K562 (cell line): ENCODE results near the gene NPM3. TPM values are rescaled to one million over a fixed set of nuclear protein-coding genes. Genes with fewer than 3 reads are reported as not detected.

Experiments
- DDX20 ChIP-seq: fragments of 450-650 bp; IDR thresholded peaks from 2 replicates; pipeline ENCODE4 v1.6.1; 2016; ENCODE audit warnings: missing genetic modification characterization, low read depth, mild to moderate bottlenecking, missing compliant biosample characterization, moderate library complexity
- DPF2 ChIP-seq: fragments of 450-650 bp; IDR thresholded peaks from 2 replicates; pipeline ENCODE4 v1.6.1; 2016
- GATA2 ChIP-seq: sonication (generic); formaldehyde crosslinking; IDR thresholded peaks from 2 replicates; pipeline ENCODE4 v1.4.0; 2020; ENCODE audit warnings: mild to moderate bottlenecking, missing genetic modification reagents
- KDM1A ChIP-seq, 2 experiments: fragments of 450-650 bp; IDR thresholded peaks; 2 replicates each; pipeline ENCODE4 v1.6.1; 2016; ENCODE audit warnings: mild to moderate bottlenecking in 2 of 2
- KDM5B ChIP-seq: fragments of 200-600 bp; sonication (generic); IDR thresholded peaks from 2 replicates; pipeline ENCODE4 v1.6.1; 2012; ENCODE audit warnings: low read depth, mild to moderate bottlenecking, moderate library complexity, low read length, control low read depth, inconsistent platforms; ENCODE audit not compliant: insufficient replicate concordance
- KLF10 ChIP-seq: fragments of 250-450 bp; sonication (Bioruptor Pico); IDR thresholded peaks from 2 replicates; pipeline ENCODE4 v1.6.1; 2021; ENCODE audit warnings: matching md5 sums
- LCOR ChIP-seq: sonication (generic); formaldehyde crosslinking; IDR thresholded peaks from 2 replicates; pipeline ENCODE4 v1.8.0; 2022; ENCODE audit warnings: mild to moderate bottlenecking, missing genetic modification reagents
- NR2C2 ChIP-seq, 2 experiments: fragments of 200-800 bp in 1 of 2; sonication (Bioruptor generic) in 1 of 2; sonication (generic) in 1 of 2; formaldehyde crosslinking in 1 of 2; IDR thresholded peaks; 2 replicates each; pipeline versions ENCODE4 v1.6.1 to v1.8.0; 2016 to 2022; ENCODE audit warnings: mild to moderate bottlenecking in 1 of 2, missing compliant biosample characterization in 1 of 2, missing genetic modification characterization in 1 of 2, missing genetic modification reagents in 1 of 2
- OTX1 ChIP-seq: fragments of 450-650 bp; formaldehyde crosslinking; IDR thresholded peaks from 2 replicates; pipeline ENCODE4 v1.4.0; 2022; ENCODE audit warnings: mild to moderate bottlenecking
- PHB ChIP-seq: fragments of 250-450 bp; sonication (Bioruptor Pico); IDR thresholded peaks from 2 replicates; pipeline ENCODE4 v1.5.0; 2021
- POLR2G ChIP-seq: fragments of 200-400 bp; formaldehyde crosslinking; IDR thresholded peaks from 2 replicates; pipeline ENCODE4 v1.6.1; 2017; ENCODE audit warnings: low read depth, mild to moderate bottlenecking, antibody characterized with exemption, low read length, moderate library complexity
- RBM25 ChIP-seq: fragments of 200-400 bp; formaldehyde crosslinking; IDR thresholded peaks from 2 replicates; pipeline ENCODE4 v1.6.1; 2018; ENCODE audit warnings: low read length, low read depth, moderate library complexity; ENCODE audit not compliant: severe bottlenecking
- RCOR1 ChIP-seq, 2 experiments: IDR thresholded peaks; 2 replicates each; pipeline ENCODE4 v1.6.1; 2012; ENCODE audit warnings: low read depth in 2 of 2, low read length in 2 of 2, borderline replicate concordance in 1 of 2, improper control_type of control experiment in 1 of 2
- SNIP1 ChIP-seq: fragments of 450-650 bp; IDR thresholded peaks from 2 replicates; pipeline ENCODE4 v1.7.1; 2017; ENCODE audit warnings: low read depth, mild to moderate bottlenecking
- TEAD2 ChIP-seq: fragments of 450-650 bp; IDR thresholded peaks from 2 replicates; pipeline ENCODE4 v1.6.1; 2016; ENCODE audit warnings: missing genetic modification characterization, control low read depth, missing compliant biosample characterization
- ZNF212 ChIP-seq: fragments of 450-650 bp; formaldehyde crosslinking; IDR thresholded peaks from 2 replicates; pipeline ENCODE4 v1.4.0; 2020; ENCODE audit warnings: mild to moderate bottlenecking
- ZNF23 ChIP-seq: fragments of 250-450 bp; sonication (Bioruptor Pico); IDR thresholded peaks from 2 replicates; pipeline ENCODE4 v1.4.0; 2020; ENCODE audit warnings: mild to moderate bottlenecking
- ZNF263 ChIP-seq: sonication (generic); formaldehyde crosslinking; IDR thresholded peaks from 2 replicates; pipeline ENCODE4 v1.8.0; 2022; ENCODE audit warnings: mild to moderate bottlenecking, missing genetic modification reagents, borderline replicate concordance
- ZNF384 ChIP-seq: IDR thresholded peaks from 2 replicates; pipeline ENCODE4 v1.6.1; 2012; ENCODE audit warnings: low read depth, low read length, improper control_type of control experiment
- polyA plus RNA-seq, 8 experiments: library from polyadenylated mRNA; depleted of rRNA in 4 of 8; stranded (reverse) in 5 of 8; unstranded in 3 of 8; fragments of >200 nt; fragmentation: Nextera tagmentation in 2 of 8; fragmentation: Illumina TruSeq in 1 of 8; extraction: Ambion mirVana in 2 of 8; extraction: Trizol in 1 of 8; gene quantifications; 2 replicates each; pipeline versions ENCODE4 v1.2.1 to v1.2.3, GENCODE V29; 2011 to 2014; ENCODE audit warnings: inconsistent platforms in 1 of 8, missing spikeins in 1 of 8
- total RNA-seq, 7 experiments: library from RNA; depleted of rRNA in 6 of 7; stranded (reverse); fragments of >200 nt in 6 of 7; fragmentation: Illumina TruSeq in 2 of 7; extraction: Trizol in 2 of 7; gene quantifications; 2 replicates each; pipeline versions ENCODE4 v1.2.1 to v1.2.3, GENCODE V29; 2011 to 2021; ENCODE audit warnings: low replicate concordance in 1 of 7
- TF ChIP-seq, protein P1 (sequence below): sonication (generic); formaldehyde crosslinking; IDR thresholded peaks from 2 replicates; pipeline ENCODE4 v1.8.0; 2022; ENCODE audit warnings: missing genetic modification reagents, mild to moderate bottlenecking, borderline replicate concordance
- TF ChIP-seq, protein P2 (sequence below): fragments of 450-650 bp; IDR thresholded peaks from 2 replicates; pipeline ENCODE4 v1.6.1; 2016; ENCODE audit warnings: antibody characterized with exemption
- TF ChIP-seq, protein P3 (sequence below): fragments of 450-650 bp; IDR thresholded peaks from 2 replicates; pipeline ENCODE4 v1.6.1; 2018; ENCODE audit not compliant: partially characterized antibody
- TF ChIP-seq, protein P4 (sequence below): IDR thresholded peaks from 2 replicates; pipeline ENCODE4 v1.6.1; 2014; ENCODE audit warnings: antibody characterized with exemption

The NPM3 gene
- total and polyA plus RNA-seq, 9 of the 15 experiments (the other 6 are each of a cell fraction or from before 2014, with no cell fraction given) = 15.2 to 239 (median 114) TPM

DNA sequence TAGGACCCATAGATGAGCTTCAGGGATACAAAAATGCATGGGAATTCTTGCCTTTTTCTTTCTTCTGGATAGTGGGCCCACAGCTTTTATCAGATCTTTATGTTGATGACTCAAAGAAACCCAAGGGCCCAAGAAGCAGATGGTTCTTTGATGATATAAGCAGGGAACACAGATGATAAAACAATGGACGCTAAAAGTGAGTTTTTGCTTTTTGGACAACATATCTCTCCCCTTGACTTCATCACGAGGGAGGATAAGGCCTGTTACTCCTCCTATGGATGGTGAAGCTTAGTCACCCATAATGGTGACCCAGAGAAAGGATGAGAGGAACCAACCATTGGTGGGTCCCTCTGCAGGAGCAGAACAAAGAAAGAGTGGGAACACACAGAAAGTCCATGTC lies 41.5 kb upstream of the NPM3 start (continued):
- TF ChIP-seq SNIP1 = no peak
- no peak for TF ChIP-seq ZNF212
- TF ChIP-seq ZNF384 = no peak
- TF ChIP-seq KDM1A (IDR thresholded peaks at IDR 0.05) = peak; percentile 71 to 79; a peak in 2 of 4 replicates
- TF ChIP-seq NR2C2 (CRISPR knock-in tag; IDR thresholded peaks at IDR 0.05) = no peak
- no peak for TF ChIP-seq NR2C2 (tag; IDR thresholded peaks at IDR 0.05)
- TF ChIP-seq, protein P1, sequence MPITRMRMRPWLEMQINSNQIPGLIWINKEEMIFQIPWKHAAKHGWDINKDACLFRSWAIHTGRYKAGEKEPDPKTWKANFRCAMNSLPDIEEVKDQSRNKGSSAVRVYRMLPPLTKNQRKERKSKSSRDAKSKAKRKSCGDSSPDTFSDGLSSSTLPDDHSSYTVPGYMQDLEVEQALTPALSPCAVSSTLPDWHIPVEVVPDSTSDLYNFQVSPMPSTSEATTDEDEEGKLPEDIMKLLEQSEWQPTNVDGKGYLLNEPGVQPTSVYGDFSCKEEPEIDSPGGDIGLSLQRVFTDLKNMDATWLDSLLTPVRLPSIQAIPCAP = no peak
- peak; percentile 65 for TF ChIP-seq GATA2 (CRISPR knock-in tag)
- TF ChIP-seq, protein P2, sequence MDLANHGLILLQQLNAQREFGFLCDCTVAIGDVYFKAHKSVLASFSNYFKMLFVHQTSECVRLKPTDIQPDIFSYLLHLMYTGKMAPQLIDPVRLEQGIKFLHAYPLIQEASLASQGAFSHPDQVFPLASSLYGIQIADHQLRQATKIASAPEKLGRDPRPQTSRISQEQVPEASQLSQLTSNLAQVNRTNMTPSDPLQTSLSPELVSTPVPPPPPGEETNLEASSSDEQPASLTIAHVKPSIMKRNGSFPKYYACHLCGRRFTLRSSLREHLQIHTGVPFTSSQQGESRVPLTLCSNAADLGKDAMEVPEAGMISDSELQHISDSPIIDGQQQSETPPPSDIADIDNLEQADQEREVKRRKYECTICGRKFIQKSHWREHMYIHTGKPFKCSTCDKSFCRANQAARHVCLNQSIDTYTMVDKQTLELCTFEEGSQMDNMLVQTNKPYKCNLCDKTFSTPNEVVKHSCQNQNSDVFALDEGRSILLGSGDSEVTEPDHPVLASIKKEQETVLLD = 0 out of 2 replicates have a peak, but pooled peaks have one; percentile 13
- no peak for TF ChIP-seq ZNF263 (CRISPR knock-in tag)
- TF ChIP-seq OTX1 = no peak
- TF ChIP-seq, protein P3, sequence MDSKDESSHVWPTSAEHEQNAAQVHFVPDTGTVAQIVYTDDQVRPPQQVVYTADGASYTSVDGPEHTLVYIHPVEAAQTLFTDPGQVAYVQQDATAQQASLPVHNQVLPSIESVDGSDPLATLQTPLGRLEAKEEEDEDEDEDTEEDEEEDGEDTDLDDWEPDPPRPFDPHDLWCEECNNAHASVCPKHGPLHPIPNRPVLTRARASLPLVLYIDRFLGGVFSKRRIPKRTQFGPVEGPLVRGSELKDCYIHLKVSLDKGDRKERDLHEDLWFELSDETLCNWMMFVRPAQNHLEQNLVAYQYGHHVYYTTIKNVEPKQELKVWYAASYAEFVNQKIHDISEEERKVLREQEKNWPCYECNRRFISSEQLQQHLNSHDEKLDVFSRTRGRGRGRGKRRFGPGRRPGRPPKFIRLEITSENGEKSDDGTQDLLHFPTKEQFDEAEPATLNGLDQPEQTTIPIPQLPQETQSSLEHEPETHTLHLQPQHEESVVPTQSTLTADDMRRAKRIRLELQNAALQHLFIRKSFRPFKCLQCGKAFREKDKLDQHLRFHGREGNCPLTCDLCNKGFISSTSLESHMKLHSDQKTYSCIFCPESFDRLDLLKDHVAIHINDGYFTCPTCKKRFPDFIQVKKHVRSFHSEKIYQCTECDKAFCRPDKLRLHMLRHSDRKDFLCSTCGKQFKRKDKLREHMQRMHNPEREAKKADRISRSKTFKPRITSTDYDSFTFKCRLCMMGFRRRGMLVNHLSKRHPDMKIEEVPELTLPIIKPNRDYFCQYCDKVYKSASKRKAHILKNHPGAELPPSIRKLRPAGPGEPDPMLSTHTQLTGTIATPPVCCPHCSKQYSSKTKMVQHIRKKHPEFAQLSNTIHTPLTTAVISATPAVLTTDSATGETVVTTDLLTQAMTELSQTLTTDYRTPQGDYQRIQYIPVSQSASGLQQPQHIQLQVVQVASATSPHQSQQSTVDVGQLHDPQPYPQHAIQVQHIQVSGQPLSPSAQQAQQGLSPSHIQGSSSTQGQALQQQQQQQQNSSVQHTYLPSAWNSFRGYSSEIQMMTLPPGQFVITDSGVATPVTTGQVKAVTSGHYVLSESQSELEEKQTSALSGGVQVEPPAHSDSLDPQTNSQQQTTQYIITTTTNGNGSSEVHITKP = peak; percentile 57
- TF ChIP-seq KDM5B = no peak
- no peak for TF ChIP-seq TEAD2 (tag)
- no peak for TF ChIP-seq PHB (CRISPR knock-in tag)
- peak; percentile 94 for TF ChIP-seq LCOR
- TF ChIP-seq, protein P4, sequence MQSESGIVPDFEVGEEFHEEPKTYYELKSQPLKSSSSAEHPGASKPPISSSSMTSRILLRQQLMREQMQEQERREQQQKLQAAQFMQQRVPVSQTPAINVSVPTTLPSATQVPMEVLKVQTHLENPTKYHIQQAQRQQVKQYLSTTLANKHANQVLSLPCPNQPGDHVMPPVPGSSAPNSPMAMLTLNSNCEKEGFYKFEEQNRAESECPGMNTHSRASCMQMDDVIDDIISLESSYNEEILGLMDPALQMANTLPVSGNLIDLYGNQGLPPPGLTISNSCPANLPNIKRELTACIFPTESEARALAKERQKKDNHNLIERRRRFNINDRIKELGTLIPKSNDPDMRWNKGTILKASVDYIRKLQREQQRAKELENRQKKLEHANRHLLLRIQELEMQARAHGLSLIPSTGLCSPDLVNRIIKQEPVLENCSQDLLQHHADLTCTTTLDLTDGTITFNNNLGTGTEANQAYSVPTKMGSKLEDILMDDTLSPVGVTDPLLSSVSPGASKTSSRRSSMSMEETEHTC = peak; percentile 79
- no peak for TF ChIP-seq POLR2G
- no peak for TF ChIP-seq DDX20
- TF ChIP-seq ZNF23 (CRISPR knock-in tag) = no peak
- TF ChIP-seq RBM25 = no peak
- TF ChIP-seq KLF10 (CRISPR knock-in tag) = no peak
- peak in 1 of 2 experiments; percentile 54; a peak in 1 of 4 replicates for TF ChIP-seq RCOR1 (IDR thresholded peaks at IDR 0.05; ENCODE audit: borderline replicate concordance in 1 of 2, low read depth in 2 of 2, low read length in 2 of 2)
- TF ChIP-seq DPF2 = peak; percentile 96
